Body of pancreas (tissue), 4 donors: ENCODE data around the gene GORASP1. TPM values are rescaled to one million over a fixed set of nuclear protein-coding genes. Genes with fewer than 3 reads are reported as not detected.
"Not testable (repeated sequence)": the region's sequence is repeated elsewhere in the genome, so short reads cannot be mapped to it uniquely, and the experiment has no call there.

Experiments
- ATAC-seq: fragments of 150-250 bp; one replicate; pipeline ENCODE4 v1.9.1; 2016
- DNase-seq, 4 donors: peaks; one replicate each; pipeline ENCODE4 v3.0.0-alpha.2; 2019
- H3K27ac ChIP-seq, 4 donors: fragments of 200-600 bp; sonication (generic); 1 replicate in 3 of 4; 2 replicates in 1 of 4; pipeline versions ENCODE4 v1.5.1 to v1.6.1; 2016 to 2019; ENCODE audit warnings: mild to moderate bottlenecking in 1 of 4, mixed read lengths in 1 of 4, moderate library complexity in 1 of 4
- H3K27me3 ChIP-seq, 2 donors: fragments of 200-600 bp; sonication (generic); one replicate each; pipeline ENCODE4 v1.6.0; 2016; ENCODE audit warnings: mild to moderate bottlenecking in 1 of 2
- H3K36me3 ChIP-seq, 2 donors: fragments of 200-600 bp; sonication (generic); replicated peaks in 1 of 2; 2 replicates each; pipeline ENCODE4 v1.5.1; 2016; ENCODE audit warnings: low read depth in 2 of 2; ENCODE audit not compliant: insufficient read depth in 1 of 2
- H3K4me1 ChIP-seq: fragments of 200-600 bp; sonication (generic); one replicate; pipeline ENCODE4 v1.6.0; 2016
- H3K4me3 ChIP-seq, 2 donors: fragments of 200-600 bp; sonication (generic); 1 replicate in 1 of 2; 2 replicates in 1 of 2; pipeline ENCODE4 v1.5.1; 2016 to 2019
- H3K9me3 ChIP-seq, 3 donors: fragments of 200-600 bp; sonication (generic); 1 replicate in 2 of 3; 2 replicates in 1 of 3; pipeline ENCODE4 v1.5.1; 2016
- POLR2A ChIP-seq, 3 donors: fragments of 450-650 bp; IDR thresholded peaks; one replicate each; pipeline ENCODE4 v1.6.1; 2016; ENCODE audit warnings: antibody characterized with exemption in 3 of 3, mild to moderate bottlenecking in 2 of 3
- WGBS, 2 donors: methylation state at CpG; one replicate each; pipeline ENCODE4 v1.1.5; 2017; 5-methylcytosine and 5-hydroxymethylcytosine counted together
- intact Hi-C: fragments of 100-400 bp; cut with DNase I; formaldehyde crosslinking; loops from one replicate; pipeline ENCODE4 v1.15.1; 2023
- total RNA-seq, 2 donors: library from RNA; depleted of rRNA; stranded (reverse); fragments of >200 nt; gene quantifications; one replicate each; pipeline ENCODE4 v1.1.0, GENCODE V29; 2016
- TF ChIP-seq, protein P1 (sequence below), 7 experiments: fragments of 450-650 bp in 4 of 7; fragments of 200-600 bp in 3 of 7; sonication (generic) in 3 of 7; IDR thresholded peaks; one replicate each; pipeline ENCODE4 v1.5.1; 2016 to 2019; ENCODE audit warnings: antibody characterized with exemption in 7 of 7

GORASP1 gene
- total RNA-seq, 2 donors from 2014 or later, result 38.4 to 53.1 TPM

DNA sequence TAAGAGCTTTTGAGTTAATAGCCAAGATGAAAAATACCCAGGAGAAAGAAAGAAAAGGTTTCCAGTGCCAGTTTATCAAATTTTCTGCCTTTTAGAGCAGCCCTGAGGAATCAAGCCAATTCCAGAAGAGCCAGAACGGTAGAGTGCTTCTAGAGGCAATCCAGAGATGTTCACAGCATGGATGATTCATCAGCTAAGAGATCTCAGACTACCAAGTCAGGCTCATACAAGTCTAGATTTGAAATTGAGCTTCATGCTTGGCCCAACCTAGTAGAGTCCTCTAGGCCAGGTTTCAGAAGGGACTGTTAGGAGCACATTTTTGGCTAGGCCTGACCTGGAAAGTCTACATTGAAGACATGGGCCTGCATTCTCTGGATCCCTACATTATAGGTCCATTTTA lies 40.1 kb downstream of the GORASP1 start:
- peaks cover 3% of the 10 kb centered on the region for H3K4me1 ChIP-seq
- ATAC-seq (no peak), DNase-seq (no peak)
- TF ChIP-seq, protein P1, sequence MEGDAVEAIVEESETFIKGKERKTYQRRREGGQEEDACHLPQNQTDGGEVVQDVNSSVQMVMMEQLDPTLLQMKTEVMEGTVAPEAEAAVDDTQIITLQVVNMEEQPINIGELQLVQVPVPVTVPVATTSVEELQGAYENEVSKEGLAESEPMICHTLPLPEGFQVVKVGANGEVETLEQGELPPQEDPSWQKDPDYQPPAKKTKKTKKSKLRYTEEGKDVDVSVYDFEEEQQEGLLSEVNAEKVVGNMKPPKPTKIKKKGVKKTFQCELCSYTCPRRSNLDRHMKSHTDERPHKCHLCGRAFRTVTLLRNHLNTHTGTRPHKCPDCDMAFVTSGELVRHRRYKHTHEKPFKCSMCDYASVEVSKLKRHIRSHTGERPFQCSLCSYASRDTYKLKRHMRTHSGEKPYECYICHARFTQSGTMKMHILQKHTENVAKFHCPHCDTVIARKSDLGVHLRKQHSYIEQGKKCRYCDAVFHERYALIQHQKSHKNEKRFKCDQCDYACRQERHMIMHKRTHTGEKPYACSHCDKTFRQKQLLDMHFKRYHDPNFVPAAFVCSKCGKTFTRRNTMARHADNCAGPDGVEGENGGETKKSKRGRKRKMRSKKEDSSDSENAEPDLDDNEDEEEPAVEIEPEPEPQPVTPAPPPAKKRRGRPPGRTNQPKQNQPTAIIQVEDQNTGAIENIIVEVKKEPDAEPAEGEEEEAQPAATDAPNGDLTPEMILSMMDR (IDR thresholded peaks at IDR 0.05), result no peak
- no peak for TF ChIP-seq POLR2A (IDR thresholded peaks at IDR 0.05)
- 60 to 68% methylated on average over 1 of the region's 1 CpG for WGBS, 2 donors
- no peak overlapping the region for H3K4me3 ChIP-seq
- H3K27ac ChIP-seq, result no peak overlapping the region
- H3K9me3 ChIP-seq, result no peaks in the 10 kb centered on the region
- no peaks in the 10 kb centered on the region for H3K27me3 ChIP-seq
- H3K36me3 ChIP-seq, result peaks cover 0 to 16% of the 10 kb centered on the region in 2 donors
- intact Hi-C loops, result no loop called here

DNA sequence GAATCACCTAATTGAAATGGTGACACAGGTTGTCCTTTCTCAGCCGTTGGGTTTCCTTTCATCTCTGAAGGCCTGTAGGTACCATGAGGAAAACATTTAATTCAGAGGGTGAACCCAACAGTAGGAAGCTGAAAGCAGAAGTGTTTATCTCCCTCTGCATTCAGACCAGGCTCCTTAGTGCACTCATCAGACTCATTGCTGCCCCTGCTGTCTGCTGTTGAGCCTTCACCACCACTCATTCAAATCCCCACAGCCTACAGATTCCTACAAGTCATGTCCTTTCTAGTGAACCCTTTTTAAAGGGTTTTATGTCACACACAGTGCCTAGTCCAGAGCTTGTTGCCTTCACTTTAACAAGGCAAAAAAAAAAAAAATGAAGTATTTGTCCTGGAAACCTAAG lies 42.2 kb downstream of the GORASP1 start:
- Histone ChIP-seq H3K27ac (no peak overlapping the region), H3K4me1 (peaks cover 9% of the 10 kb centered on the region), H3K4me3 (no peak overlapping the region), H3K36me3 (peaks cover 0 to 7% of the 10 kb centered on the region in 2 donors), H3K9me3 (no peaks in the 10 kb centered on the region), H3K27me3 (no peaks in the 10 kb centered on the region)
- TF ChIP-seq, protein P1 (IDR thresholded peaks at IDR 0.05), result no peak
- TF ChIP-seq POLR2A (IDR thresholded peaks at IDR 0.05), result no peak
- DNase-seq (no peak), ATAC-seq (no peak)
- 19 to 35% methylated on average over 1 of the region's 1 CpG for WGBS, 2 donors
- intact Hi-C loops, result no loop called here

DNA sequence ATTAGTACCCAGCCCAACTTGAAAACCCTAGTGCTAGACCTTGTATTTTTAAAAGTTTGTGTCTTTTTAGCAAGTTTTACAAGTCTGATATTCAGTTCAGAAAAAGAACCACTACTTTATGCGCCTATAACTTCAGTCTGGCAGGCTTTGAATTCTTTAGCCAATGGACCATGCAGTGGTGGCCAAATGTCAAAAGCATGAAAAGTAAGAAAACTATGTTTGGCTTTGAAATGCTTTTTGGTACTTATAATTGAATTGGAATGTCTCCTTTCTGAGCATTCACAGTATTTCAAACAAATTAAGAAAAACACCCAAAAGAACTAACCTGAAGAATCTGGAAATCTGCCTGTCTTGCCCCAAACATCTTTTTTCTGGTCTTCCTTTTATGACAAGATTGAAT lies 42.8 kb downstream of the GORASP1 start:
- DNase-seq (no peak), ATAC-seq (no peak)
- Histone ChIP-seq H3K27me3 (no peaks in the 10 kb centered on the region), H3K9me3 (no peaks in the 10 kb centered on the region), H3K36me3 (peaks cover 0 to 6% of the 10 kb centered on the region in 2 donors), H3K4me1 (peaks cover 9% of the 10 kb centered on the region), H3K27ac (no peak overlapping the region), H3K4me3 (no peak overlapping the region)
- TF ChIP-seq POLR2A (IDR thresholded peaks at IDR 0.05), result no peak
- TF ChIP-seq, protein P1 (IDR thresholded peaks at IDR 0.05), result no peak
- WGBS, 2 donors, result 94 to 100% methylated on average over 1 of the region's 1 CpG
- intact Hi-C loops, result no loop called here

DNA sequence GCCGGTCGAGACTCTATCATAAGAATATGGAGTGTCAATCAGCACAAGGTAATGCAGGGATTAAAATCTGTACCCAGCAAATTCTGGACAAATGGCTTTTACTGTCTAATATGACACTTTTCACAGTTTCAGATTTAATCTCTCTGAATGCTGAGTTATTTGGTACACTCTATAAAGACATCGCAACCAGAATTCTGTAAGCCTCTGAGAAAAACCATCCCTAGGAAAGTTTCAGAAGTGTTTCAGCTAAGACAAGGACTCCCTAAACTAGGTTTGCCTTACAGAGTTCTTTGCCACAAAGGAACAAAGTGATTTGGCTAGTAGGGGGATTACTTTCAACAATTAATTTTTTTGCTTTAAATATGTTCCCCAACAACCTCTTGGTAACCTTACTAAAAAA lies 44.3 kb downstream of the GORASP1 start:
- WGBS, 2 donors, result 96 to 98% methylated on average over 3 of the region's 3 CpGs
- no peak overlapping the region for H3K4me3 ChIP-seq
- no peaks in the 10 kb centered on the region for H3K27me3 ChIP-seq
- H3K9me3 ChIP-seq, result no peaks in the 10 kb centered on the region
- H3K36me3 ChIP-seq, result peaks cover 0 to 4% of the 10 kb centered on the region in 2 donors
- intact Hi-C loops, result no loop called here
- DNase-seq, result no peak
- H3K27ac ChIP-seq, result no peak overlapping the region
- no peak for ATAC-seq
- peaks cover 9% of the 10 kb centered on the region for H3K4me1 ChIP-seq
- TF ChIP-seq POLR2A (IDR thresholded peaks at IDR 0.05), result no peak
- TF ChIP-seq, protein P1 (IDR thresholded peaks at IDR 0.05), result no peak

DNA sequence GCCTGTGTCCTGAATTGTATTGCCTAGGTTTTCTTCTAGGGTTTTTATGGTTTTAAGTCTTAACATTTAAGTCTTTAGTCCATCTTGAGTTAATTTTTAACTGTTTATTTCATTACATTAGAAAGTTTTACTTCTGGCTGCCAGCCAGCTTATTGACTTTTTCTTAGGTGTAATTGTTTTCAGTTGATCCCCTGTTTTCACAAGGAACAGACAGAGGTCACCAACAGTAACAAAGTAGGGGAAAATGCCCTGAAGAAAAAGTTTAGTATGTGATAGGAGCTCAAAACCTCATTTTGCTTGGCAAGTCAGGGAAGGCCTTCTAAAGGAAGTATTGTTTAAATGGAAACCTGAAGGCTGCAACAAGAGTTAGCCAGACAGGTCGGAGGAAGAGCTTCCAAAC lies 45.2 kb downstream of the GORASP1 start:
- 71 to 84% methylated on average over 1 of the region's 1 CpG for WGBS, 2 donors
- Histone ChIP-seq H3K27me3 (no peaks in the 10 kb centered on the region), H3K36me3 (peaks cover 0 to under 1% of the 10 kb centered on the region in 2 donors), H3K27ac (no peak overlapping the region), H3K4me1 (peaks cover 9% of the 10 kb centered on the region), H3K4me3 (no peak overlapping the region), H3K9me3 (no peaks in the 10 kb centered on the region)
- intact Hi-C loops, result no loop called here
- DNase-seq, result no peak
- no peak for TF ChIP-seq POLR2A (IDR thresholded peaks at IDR 0.05)
- TF ChIP-seq, protein P1 (IDR thresholded peaks at IDR 0.05), result no peak
- ATAC-seq, result no peak

DNA sequence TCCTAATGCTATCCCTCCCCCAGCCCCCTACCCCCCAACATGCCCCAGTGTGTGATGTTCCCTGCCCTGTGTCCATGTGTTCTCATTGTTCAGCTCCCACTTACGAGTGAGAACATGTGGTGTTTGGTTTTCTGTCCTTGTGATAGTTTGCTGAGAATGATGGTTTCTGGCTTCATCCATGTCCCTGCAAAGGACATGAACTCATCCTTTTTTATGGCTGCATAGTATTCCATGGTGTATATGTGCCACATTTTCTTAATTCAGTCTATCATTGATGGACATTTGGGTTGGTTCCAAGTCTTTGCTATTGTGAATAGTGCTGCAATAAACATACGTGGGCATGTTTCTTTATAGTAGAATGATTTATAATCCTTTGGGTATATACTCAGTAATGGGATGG lies 46.2 kb downstream of the GORASP1 start:
- H3K4me1 ChIP-seq, ATAC-seq, H3K4me3 ChIP-seq, H3K27ac ChIP-seq, H3K9me3 ChIP-seq, DNase-seq, intact Hi-C loops, H3K27me3 ChIP-seq, H3K36me3 ChIP-seq: not testable (repeated sequence)
- 88% methylated on average over 2 of the region's 2 CpGs for WGBS, 2 donors
